ENCODE results near the gene BSG. TPM values are rescaled to one million over a fixed set of nuclear protein-coding genes. Genes with fewer than 3 reads are reported as not detected.

BSG gene
- total and polyA plus RNA-seq, 9 of the 15 experiments (the other 6 are each of a cell fraction or from before 2014, with no cell fraction given), result 4.6 to 495 (median 187) TPM

DNA sequence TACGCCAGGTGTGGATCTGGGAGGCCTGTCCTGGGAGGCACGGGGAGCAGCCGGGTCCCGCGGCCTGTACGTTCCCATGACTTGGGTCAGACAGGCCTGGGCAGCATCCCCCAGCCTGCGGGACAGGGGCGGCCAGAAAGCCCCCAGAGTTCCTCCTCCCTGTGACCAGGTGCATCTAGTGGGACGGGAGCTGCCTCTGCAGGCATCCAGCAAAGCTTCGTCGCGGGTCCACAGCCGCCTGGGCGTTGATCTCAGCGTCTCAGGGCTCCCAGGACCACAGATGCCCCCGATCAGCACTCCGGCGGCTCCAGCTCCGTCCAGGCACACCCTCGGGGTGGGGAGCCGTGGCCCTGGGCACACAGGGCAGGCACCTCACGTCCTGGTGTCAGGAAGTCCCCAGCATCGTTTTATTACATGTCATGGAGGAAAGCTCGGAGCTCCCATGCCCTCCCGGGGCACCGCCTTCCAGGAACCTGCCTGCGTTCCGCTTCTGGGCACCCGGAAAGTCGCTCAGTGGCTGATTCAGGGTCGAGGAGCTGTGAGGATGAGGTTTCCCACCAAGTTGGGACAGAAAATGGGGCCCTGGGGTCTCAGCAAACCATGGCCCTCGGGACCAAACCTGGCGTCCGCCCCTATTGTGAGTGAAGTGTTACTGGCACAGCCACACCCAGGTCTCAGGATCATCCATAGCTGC, 30.1 kb upstream of the BSG start:
- peaks cover 44% of the 10 kb centered on the region; the same call in 2 of the 3 replicates for H3K36me3 ChIP-seq (ENCODE audit: control insufficient read depth, insufficient read depth, low read length)
- peaks cover 8 to 45% of the 10 kb centered on the region in 2 experiments for H3K4me1 ChIP-seq (replicated peaks in 1 of 2; ENCODE audit: control insufficient read depth in 2 of 2, insufficient read depth in 2 of 2, low read length in 2 of 2)
- POLR2A ChIA-PET, result interaction anchor here (0.6 to 1.5 kb wide), 8 partner anchors 9 to 931 kb away, joined by 3 to 12 read pairs (median 3); partner anchors contain the start of gene CDC34
- no peaks in the 10 kb centered on the region for H3K79me2 ChIP-seq (ENCODE audit: control insufficient read depth, insufficient read depth, low read length)
- peak; percentile 12 for ATAC-seq
- H3K4me3 ChIP-seq, result no peak overlapping the region
- CTCF ChIA-PET (ENCODE audit: low intra/inter-chr PET ratio), result no interaction called here
- H3K4me2 ChIP-seq (ENCODE audit: insufficient read depth, low read length), result no peak overlapping the region
- H2AFZ ChIP-seq (ENCODE audit: low read depth, low read length), result no peak overlapping the region
- in situ Hi-C loops (cut with MboI) (no loop called here), intact Hi-C loops (cut with micrococcal nuclease) (no loop called here)
- H3K27ac ChIP-seq (ENCODE audit: extremely low read depth, low read depth, low read length), result no peak overlapping the region
- WGBS (ENCODE audit: insufficient coverage, low coverage, missing lambda C conversion rate), result 89% methylated on average over 26 of the region's 34 CpGs
- no peaks in the 10 kb centered on the region; the same call in 1 of the 2 replicates for H4K20me1 ChIP-seq (replicated peaks; ENCODE audit: control insufficient read depth, insufficient read depth, low read length)
- no peaks in the 10 kb centered on the region for H3K9me1 ChIP-seq (ENCODE audit: control insufficient read depth, insufficient read depth, low read length)
- FAIRE-seq, result no peak
- no TSS peak for BruUV-seq (replicated peaks)
- H3K27me3 ChIP-seq (ENCODE audit: control insufficient read depth in 2 of 2, insufficient read depth in 2 of 2, low read length in 2 of 2), result no peaks in the 10 kb centered on the region
- no peak for DNase-seq (ENCODE audit: extremely low read depth in 1 of 4, low spot score in 3 of 4)
- peak overlapping the region in 1 of 2 experiments; percentile 17; a peak in 1 of 4 replicates for H3K9ac ChIP-seq (ENCODE audit: insufficient read depth in 1 of 2, low read depth in 2 of 2, low read length in 2 of 2)
- no peaks in the 10 kb centered on the region for H3K9me3 ChIP-seq (replicated peaks; ENCODE audit: control insufficient read depth, insufficient read depth, low read depth, low read length)
- no peak for TF ChIP-seq ZKSCAN3 (CRISPR knock-in tag; IDR thresholded peaks at IDR 0.05)
- no peak for TF ChIP-seq RBM17 (IDR thresholded peaks at IDR 0.05; ENCODE audit: borderline replicate concordance, low read depth, low read length)
- TF ChIP-seq GATA2 (CRISPR knock-in tag; IDR thresholded peaks at IDR 0.05), result no peak
- no peak for TF ChIP-seq THRA (IDR thresholded peaks at IDR 0.05)
- no peak for TF ChIP-seq DPF2 (IDR thresholded peaks at IDR 0.05)
- no peak for TF ChIP-seq ZNF696 (CRISPR knock-in tag; conservative IDR thresholded peaks at IDR 0.05)
- TF ChIP-seq NCOR1 (IDR thresholded peaks at IDR 0.05), result no peak
- TF ChIP-seq ETV5 (CRISPR knock-in tag; IDR thresholded peaks at IDR 0.05; ENCODE audit: low read depth), result no peak
- TF ChIP-seq, protein P1, sequence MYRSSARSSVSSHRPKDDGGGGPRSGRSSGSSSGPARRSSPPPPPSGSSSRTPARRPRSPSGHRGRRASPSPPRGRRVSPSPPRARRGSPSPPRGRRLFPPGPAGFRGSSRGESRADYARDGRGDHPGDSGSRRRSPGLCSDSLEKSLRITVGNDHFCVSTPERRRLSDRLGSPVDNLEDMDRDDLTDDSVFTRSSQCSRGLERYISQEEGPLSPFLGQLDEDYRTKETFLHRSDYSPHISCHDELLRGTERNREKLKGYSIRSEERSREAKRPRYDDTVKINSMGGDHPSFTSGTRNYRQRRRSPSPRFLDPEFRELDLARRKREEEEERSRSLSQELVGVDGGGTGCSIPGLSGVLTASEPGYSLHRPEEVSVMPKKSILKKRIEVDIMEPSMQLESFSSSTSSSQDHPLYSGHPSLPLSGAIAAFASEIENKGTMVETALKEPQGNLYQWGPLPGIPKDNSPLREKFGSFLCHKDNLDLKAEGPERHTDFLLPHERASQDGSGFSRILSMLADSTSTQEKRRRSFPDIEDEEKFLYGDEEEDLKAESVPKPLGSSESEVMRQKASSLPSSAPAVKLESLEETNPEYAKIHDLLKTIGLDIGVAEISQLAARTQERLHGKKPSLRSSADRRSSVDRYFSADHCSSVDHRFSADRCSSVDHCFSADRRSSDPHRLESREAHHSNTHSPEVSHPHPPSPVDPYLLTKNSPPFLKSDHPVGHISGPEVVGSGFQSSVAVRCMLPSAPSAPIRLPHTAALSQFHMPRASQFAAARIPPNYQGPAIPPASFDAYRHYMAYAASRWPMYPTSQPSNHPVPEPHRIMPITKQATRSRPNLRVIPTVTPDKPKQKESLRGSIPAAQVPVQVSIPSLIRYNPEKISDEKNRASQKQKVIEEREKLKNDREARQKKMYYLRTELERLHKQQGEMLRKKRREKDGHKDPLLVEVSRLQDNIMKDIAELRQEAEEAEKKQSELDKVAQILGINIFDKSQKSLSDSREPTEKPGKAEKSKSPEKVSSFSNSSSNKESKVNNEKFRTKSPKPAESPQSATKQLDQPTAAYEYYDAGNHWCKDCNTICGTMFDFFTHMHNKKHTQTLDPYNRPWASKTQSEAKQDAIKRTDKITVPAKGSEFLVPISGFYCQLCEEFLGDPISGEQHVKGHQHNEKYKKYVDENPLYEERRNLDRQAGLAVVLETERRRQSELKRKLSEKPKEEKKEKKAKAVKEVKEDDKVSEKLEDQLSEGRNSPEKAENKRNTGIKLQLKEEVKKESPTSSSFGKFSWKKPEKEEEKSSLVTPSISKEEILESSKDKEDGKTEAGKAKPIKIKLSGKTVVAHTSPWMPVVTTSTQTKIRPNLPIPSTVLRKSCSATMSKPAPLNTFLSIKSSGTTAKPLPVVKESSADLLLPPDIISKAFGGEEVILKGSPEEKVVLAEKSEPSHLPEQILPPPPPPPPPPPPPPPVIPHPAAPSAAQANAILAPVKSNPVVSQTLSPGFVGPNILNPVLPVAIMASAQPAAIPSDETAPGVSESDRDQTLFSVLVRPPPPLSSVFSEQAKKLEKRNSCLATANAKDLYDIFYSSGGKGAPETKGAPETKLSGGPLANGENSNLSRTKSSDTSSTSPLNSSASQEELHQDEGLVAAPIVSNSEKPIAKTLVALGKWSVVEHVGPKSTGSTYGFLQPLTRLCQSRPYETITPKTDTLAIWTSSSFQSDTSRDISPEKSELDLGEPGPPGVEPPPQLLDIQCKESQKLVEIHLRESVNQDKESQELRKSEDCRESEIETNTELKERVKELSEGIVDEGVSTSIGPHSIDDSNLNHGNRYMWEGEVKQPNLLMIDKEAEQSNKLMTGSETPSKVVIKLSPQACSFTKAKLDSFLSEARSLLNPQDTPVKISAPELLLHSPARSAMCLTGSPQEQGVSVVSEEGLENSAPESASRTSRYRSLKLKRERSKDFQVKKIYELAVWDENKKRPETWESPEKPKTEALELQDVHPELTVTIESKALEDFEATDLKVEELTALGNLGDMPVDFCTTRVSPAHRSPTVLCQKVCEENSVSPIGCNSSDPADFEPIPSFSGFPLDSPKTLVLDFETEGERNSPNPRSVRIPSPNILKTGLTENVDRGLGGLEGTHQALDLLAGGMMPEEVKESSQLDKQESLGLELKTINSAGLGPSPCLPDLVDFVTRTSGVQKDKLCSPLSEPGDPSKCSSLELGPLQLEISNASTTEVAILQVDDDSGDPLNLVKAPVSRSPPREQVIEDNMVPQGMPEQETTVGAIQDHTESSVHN (IDR thresholded peaks at IDR 0.05; ENCODE audit: borderline replicate concordance in 1 of 2, low read depth in 1 of 2), result no peak
- TF ChIP-seq SUPT5H (IDR thresholded peaks at IDR 0.05), result 0 out of 2 replicates have a peak, but pooled peaks have one; percentile 14
- 0 out of 2 replicates have a peak, but pooled peaks have one; percentile 58 for TF ChIP-seq RBM14 (IDR thresholded peaks at IDR 0.05; ENCODE audit: borderline replicate concordance, insufficient read depth, low read depth, low read length)
- TF ChIP-seq ZNF212 (CRISPR knock-in tag; IDR thresholded peaks at IDR 0.05), result no peak
- TF ChIP-seq NFIX (CRISPR knock-in tag; IDR thresholded peaks at IDR 0.05; ENCODE audit: low read depth), result no peak
